ENCODE data around the gene P3R3URF.

Gene P3R3URF

DNA sequence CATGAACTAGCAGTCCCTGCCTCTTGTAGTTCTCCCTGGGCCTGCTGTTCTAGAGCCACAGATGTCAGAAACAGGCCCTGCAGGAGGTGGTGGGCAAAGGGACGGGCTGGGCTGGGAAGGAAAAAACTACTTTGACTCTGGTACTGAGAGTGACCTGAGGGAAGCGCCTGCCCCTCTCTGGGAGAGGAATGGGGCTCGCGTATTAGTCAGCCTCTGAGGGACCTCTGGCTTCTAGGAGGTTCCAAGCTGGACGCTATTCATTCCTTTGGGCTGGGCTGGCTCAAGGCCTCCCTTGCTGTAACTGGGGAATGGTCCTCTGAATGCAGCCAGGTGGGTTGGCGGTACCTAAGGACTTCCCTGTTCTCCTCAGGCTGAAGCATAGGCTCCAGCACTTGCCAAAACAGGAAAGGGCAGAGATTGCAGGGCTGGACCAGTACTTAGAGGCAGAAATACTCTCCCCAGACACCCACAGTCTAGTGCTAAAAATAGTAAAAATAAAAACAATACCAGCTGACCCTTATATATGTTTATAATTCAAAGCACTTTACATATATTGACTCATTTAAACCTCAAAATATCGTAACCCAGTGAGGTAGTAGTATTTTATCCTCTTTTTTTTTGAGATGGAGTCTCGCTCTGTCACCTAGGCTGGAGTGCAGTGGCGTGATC is 14.9 kb upstream of the P3R3URF start:
- ChIA-PET POLR2A (no interaction called here), CTCF (interaction anchor here (1.5 to 2.6 kb wide), 4 partner anchors 9 to 154 kb away, joined by 5 to 7 read pairs (median 7); no protein-coding TSS in a partner anchor)
- DNase-seq (ENCODE audit: extremely low spot score): no peak
- TF ChIP-seq CTCF (IDR thresholded peaks at IDR 0.05; ENCODE audit: control extremely low read depth, extremely low read depth, low read depth, missing control alignments): no peak

- no peak for DNase-seq (ENCODE audit: extremely low spot score)
- CTCF ChIA-PET: interaction anchor here (1.5 to 2.6 kb wide), 5 partner anchors 11 to 154 kb away, joined by 3 to 7 read pairs (median 5); no protein-coding TSS in a partner anchor
- POLR2A ChIA-PET: no interaction called here
Measured at GRCh38 chr1:46190539-46190938, 14.3 kb upstream of the P3R3URF start.

DNA sequence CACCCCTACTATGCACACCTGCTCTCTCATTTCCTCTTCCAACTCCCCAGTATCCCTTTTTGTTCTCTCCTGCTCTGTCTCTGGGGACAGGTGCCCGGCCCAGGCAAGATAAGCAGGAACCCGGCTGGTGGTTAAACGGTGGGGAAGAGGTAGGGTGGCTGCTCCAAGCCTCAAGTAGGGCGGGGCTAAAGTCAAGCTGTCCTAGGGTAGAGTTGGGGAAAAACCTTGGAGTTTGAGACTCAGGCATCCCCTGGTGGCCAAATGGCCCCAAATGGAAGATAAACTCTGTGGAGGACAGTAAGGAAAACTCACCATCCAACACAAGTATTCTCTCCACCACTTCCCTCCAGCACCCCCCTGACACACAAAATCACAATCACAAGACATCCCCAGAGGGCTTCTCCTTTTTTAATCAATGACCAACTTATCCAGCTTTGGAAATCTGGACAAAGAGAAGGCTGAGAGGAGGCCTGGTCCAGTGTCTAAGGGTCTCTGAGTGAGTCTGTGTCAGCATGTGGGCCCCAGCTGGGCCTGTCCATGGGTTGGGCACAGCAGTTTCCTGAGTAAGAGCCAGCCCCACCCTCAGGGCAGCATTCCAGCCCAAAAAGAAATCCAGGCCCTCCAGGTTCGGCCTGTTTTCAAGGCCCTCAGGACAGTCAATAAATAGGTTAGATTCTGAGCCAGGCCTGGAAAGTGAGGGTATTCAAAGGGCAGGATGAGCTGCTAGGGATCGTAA is 12.2 kb upstream of the P3R3URF start:
- TF ChIP-seq CTCF (IDR thresholded peaks at IDR 0.05; ENCODE audit: control extremely low read depth, extremely low read depth, low read depth, missing control alignments): no peak
- CTCF ChIA-PET: interaction anchor here (1.7 kb wide), 1 partner anchor 152 kb away, joined by 3 read pairs; no protein-coding TSS in a partner anchor
- POLR2A ChIA-PET: no interaction called here
- DNase-seq (ENCODE audit: extremely low spot score): no peak

More at GRCh38 chr1:46190539-46190938, 14.3 kb upstream of the P3R3URF start:
- TF ChIP-seq CTCF (IDR thresholded peaks at IDR 0.05; ENCODE audit: control extremely low read depth, extremely low read depth, low read depth, missing control alignments): no peak

GRCh38 chr1:46187106-46187869 is 11.0 kb upstream of the P3R3URF start:
- CTCF ChIA-PET: interaction anchor here (0.8 to 16.5 kb wide), 4 partner anchors 8 to 150 kb away, joined by 3 to 256 read pairs (median 6); no protein-coding TSS in a partner anchor
- POLR2A ChIA-PET: interaction anchor here (1.3 kb wide), 1 partner anchor 55 kb away, joined by 4 read pairs; the partner anchor contains the start of gene PIK3R3
- no peak for TF ChIP-seq CTCF (IDR thresholded peaks at IDR 0.05; ENCODE audit: control extremely low read depth, extremely low read depth, low read depth, missing control alignments)
- DNase-seq (ENCODE audit: extremely low spot score): no peak

GRCh38 chr1:46186076-46186475 is 9.8 kb upstream of the P3R3URF start:
- TF ChIP-seq CTCF (IDR thresholded peaks at IDR 0.05; ENCODE audit: control extremely low read depth, extremely low read depth, low read depth, missing control alignments): no peak
- DNase-seq (ENCODE audit: extremely low spot score): no peak
- CTCF ChIA-PET: interaction anchor here (0.7 to 16.5 kb wide), 3 partner anchors 10 to 148 kb away, joined by 3 to 256 read pairs (median 8); no protein-coding TSS in a partner anchor
- POLR2A ChIA-PET: interaction anchor here (0.6 kb wide), 1 partner anchor 1554 kb away, joined by 3 read pairs; no protein-coding TSS in a partner anchor

Data from GM10248 (cell line).